H1 (cell line): ENCODE results near the gene GALNT12. TPM values are rescaled to one million over a fixed set of nuclear protein-coding genes. Genes with fewer than 3 reads are reported as not detected.

Experiments
- ASH2L ChIP-seq: fragments of 200-600, 300-600 bp; sonication (generic); IDR thresholded peaks from one replicate; pipeline ENCODE4 v1.7.1; 2017; ENCODE audit warnings: low read length
- BRCA1 ChIP-seq: IDR thresholded peaks from 2 replicates; pipeline ENCODE4 v1.6.1; 2012; ENCODE audit warnings: low read depth, low read length, improper control_type of control experiment
- CHD7 ChIP-seq: fragments of 300-600 bp; sonication (generic); IDR thresholded peaks from 2 replicates; pipeline ENCODE4 v1.7.1; 2012; ENCODE audit warnings: low read length, moderate library complexity, mild to moderate bottlenecking, inconsistent platforms; ENCODE audit not compliant: insufficient replicate concordance
- KDM1A ChIP-seq: fragments of 200-600, 300-600 bp; sonication (generic); IDR thresholded peaks from 2 replicates; pipeline ENCODE4 v1.7.1; 2016; ENCODE audit warnings: mild to moderate bottlenecking, low read length, borderline replicate concordance
- polyA plus RNA-seq, 7 experiments: library from polyadenylated mRNA; depleted of rRNA in 3 of 7; stranded (reverse) in 5 of 7; unstranded in 2 of 7; fragments of >200 nt in 5 of 7; fragments of 200-250 nt in 2 of 7; gene quantifications; 1 replicate in 5 of 7; 2 replicates in 1 of 7; 4 replicates in 1 of 7; pipeline versions ENCODE4 v1.2.1 to v1.2.3, GENCODE V29; 2011 to 2013; ENCODE audit warnings: missing spikeins in 2 of 7, mixed read lengths in 2 of 7
- total RNA-seq: library from RNA; stranded (reverse); fragmentation: NEBNext Ultra II Directional; extraction: Animal tissue kit (Norgen Biotek cat#: 25700); gene quantifications from 2 replicates; pipeline ENCODE4 v1.2.1, GENCODE V29; 2021

GALNT12 gene
- total and polyA plus RNA-seq, 2 of the 8 experiments (the other 6 are each of a cell fraction or from before 2014, with no cell fraction given) = 16.2 to 19.6 TPM

- TF ChIP-seq CHD7 (no peak), ASH2L (no peak), KDM1A (no peak), BRCA1 (no peak)
- TF ChIP-seq, all 59 proteins: peak for 0
These were observed 80.5 kb downstream of the GALNT12 start (continued) for GRCh38 chr9:98887918-98888510.
